Lower leg skin (tissue), 4 donors: ENCODE data around the gene AFMID. TPM values are rescaled to one million over a fixed set of nuclear protein-coding genes. Genes with fewer than 3 reads are reported as not detected.
"Not testable (repeated sequence)": the region's sequence is repeated elsewhere in the genome, so short reads cannot be mapped to it uniquely, and the experiment has no call there.

Source experiments
- DNase-seq, 2 donors: peaks; one replicate each; pipeline ENCODE4 v3.0.0-alpha.2; 2019; ENCODE audit warnings: low spot score in 2 of 2
- H3K4me3 ChIP-seq: fragments of 200-600 bp; sonication (generic); 2 replicates; pipeline ENCODE4 v1.5.1; 2017; ENCODE audit warnings: mild to moderate bottlenecking, low read depth; ENCODE audit not compliant: poor library complexity, severe bottlenecking
- CTCF ChIP-seq, 3 donors: fragments of 450-650 bp; IDR thresholded peaks; one replicate each; pipeline ENCODE4 v1.5.1; 2016; ENCODE audit warnings: antibody characterized with exemption in 3 of 3, mild to moderate bottlenecking in 3 of 3, moderate library complexity in 2 of 3
- POLR2A ChIP-seq, 2 donors: fragments of 450-650 bp; IDR thresholded peaks; one replicate each; pipeline ENCODE4 v1.6.1; 2016 to 2017; ENCODE audit warnings: antibody characterized with exemption in 2 of 2, mild to moderate bottlenecking in 1 of 2, moderate library complexity in 1 of 2
- WGBS, 2 donors: methylation state at CpG; one replicate each; pipeline ENCODE4 v1.1.5; 2018; 5-methylcytosine and 5-hydroxymethylcytosine counted together
- intact Hi-C: fragments of 100-400 bp; cut with DNase I; formaldehyde crosslinking; loops from one replicate; pipeline ENCODE4 v1.15.0; 2023; ENCODE audit warnings: low total_unique reads
- total RNA-seq, 4 donors: library from RNA; depleted of rRNA; stranded (reverse); fragments of >200 nt; gene quantifications; one replicate each; pipeline ENCODE4 v1.1.0, GENCODE V29; 2016

Gene AFMID
- 10 to 100 TPM; 41.4 to 77.7 (median 59.7) TPM for total RNA-seq

- intact Hi-C loops, result no loop called here
- TF ChIP-seq POLR2A (IDR thresholded peaks at IDR 0.05) (no peak), CTCF (IDR thresholded peaks at IDR 0.05) (peak in 1 of 3 donors; percentile 90)
- WGBS, 2 donors, result 5 to 6% methylated on average over 36 to 50 of the region's 57 CpGs
- H3K4me3 ChIP-seq, result peak within 1 kb of the TSS; percentile 36
- peak; percentile 95 to 99 for DNase-seq
Observed at GRCh38 chr17:78186692-78187595, at the start of gene AFMID, which contains the start of gene TK1. Gene AFMID, plus strand, starts transcription at chr17:78187362. Its CDS starts 9 bp downstream, at chr17:78187371. Gene TK1, minus strand, starts transcription at chr17:78187052. Its CDS starts 58 bp downstream, at chr17:78186994.

GRCh38 chr17:78137392-78138203 is 49.6 kb upstream of the AFMID start:
- no peak for DNase-seq
- intact Hi-C loops, result no loop called here

GRCh38 chr17:78138204-78139060 is 48.7 kb upstream of the AFMID start:
- no peak overlapping the region for H3K4me3 ChIP-seq
- TF ChIP-seq CTCF (IDR thresholded peaks at IDR 0.05) (no peak), POLR2A (IDR thresholded peaks at IDR 0.05) (no peak)
- 70 to 81% methylated on average over 17 of the region's 17 CpGs for WGBS, 2 donors
- intact Hi-C loops, result no loop called here
- no peak for DNase-seq

More at GRCh38 chr17:78137392-78138203, 49.6 kb upstream of the AFMID start:
- H3K4me3 ChIP-seq, result no peak overlapping the region
- no peak for TF ChIP-seq POLR2A (IDR thresholded peaks at IDR 0.05)
- TF ChIP-seq CTCF (IDR thresholded peaks at IDR 0.05), result no peak
- 60 to 65% methylated on average over 24 to 26 of the region's 26 CpGs for WGBS, 2 donors

- intact Hi-C loops, DNase-seq, H3K4me3 ChIP-seq: not testable (repeated sequence)
- WGBS, 2 donors, result 75 to 84% methylated on average over 12 of the region's 12 CpGs
Observed at GRCh38 chr17:78139861-78140168, 47.3 kb upstream of the AFMID start.

GRCh38 chr17:78140169-78141051 is 46.8 kb upstream of the AFMID start:
- intact Hi-C loops, result no loop called here
- peak; percentile 97 to 99 for DNase-seq
- TF ChIP-seq POLR2A (IDR thresholded peaks at IDR 0.05), result no peak
- no peak overlapping the region for H3K4me3 ChIP-seq
- 23 to 27% methylated on average over 38 to 52 of the region's 58 CpGs for WGBS, 2 donors
